Stimulated activated CD4-positive, alpha-beta T cell treated with anti-CD3 and anti-CD28 coated beads, Interleukin-12 subunit alpha, Interleukin-12 subunit beta, amount 100 ng/mL, for 4 hours (primary cell): ENCODE results near the gene MEF2A.

ENCODE experiments used
- DNase-seq: peaks from one replicate; pipeline ENCODE4 v3.0.0-alpha.2; 2020

Gene MEF2A

DNA sequence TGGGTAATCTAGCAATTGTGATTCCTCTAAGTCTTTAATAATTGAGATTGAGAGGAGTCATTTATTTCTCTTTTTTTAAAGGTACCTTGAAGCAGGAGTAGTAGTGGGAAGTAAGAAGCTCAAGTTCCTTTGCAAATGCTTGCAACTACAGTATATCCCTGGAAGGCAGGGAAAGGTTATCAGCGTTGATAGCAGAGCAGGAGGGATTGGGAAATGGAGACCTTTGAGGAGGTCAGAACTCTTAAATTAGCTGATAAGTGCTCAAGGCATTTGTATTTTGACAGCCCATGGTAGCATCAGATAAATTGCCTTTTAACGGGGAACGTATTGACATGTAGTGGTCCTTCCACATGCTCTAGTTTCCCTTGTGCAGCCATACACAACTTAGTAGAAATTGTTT, 47.7 kb downstream of the MEF2A start:
- no peak for DNase-seq

DNA sequence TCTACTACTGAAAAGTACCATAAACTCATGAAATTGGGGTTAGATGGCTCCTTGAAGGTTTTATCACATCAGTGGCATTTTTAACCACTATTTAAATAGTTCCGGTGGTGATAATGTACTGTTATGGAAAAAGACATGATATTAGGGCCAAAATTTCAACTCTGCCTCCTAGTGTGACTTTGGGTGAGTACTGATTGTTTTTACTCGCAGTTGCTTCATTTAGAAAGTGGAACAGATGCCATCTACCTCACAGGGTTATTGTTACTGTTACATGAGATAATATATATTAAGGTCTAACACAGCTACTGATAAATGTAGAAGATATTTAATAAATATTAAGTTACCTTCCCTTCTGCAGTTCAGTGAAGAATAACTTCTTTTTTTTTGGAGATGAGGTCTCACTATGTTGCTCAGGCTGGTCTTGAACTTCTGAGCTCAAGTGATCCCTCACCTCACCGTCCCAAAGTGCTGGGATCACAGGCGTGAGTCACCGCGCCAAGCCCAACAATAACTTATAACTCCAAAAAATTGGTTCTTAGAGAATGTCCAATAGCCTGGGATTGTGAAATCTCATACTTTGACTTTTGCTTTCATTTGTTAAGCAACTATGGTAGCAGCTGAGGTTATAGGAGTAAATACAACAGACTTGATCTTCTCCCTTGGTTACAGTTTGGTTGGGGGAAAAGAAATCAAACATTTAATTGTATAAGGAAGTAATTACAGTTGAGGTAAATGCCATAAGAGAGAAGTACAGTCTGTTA, 48.3 kb downstream of the MEF2A start:
- DNase-seq, result no peak

DNA sequence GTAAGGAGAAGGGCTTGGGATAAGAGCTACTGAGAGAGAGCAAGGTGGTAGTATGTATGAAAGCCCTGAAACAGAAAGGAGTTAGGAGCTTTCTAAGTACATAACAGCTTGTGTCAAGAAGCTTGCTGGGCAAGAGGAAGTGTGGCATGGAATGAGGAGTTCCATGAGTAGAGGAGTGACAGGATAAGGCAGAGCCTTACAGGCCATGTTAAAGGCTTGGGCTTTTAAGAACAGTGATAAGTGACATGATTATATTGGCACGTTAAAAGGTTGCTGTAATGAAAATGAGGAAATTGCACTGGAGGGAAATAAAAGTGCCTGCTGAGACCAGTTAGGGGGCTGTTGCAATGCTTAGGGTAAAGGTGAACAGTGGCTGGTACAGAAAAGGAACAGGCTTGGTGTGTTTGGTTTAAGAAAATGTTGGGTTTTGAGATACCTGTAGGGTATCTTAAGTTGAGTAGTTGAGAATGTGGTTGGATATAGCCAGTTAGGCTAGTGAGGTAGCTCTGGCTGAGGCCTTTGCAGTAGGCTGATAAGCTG, 49.0 kb downstream of the MEF2A start:
- DNase-seq, result no peak

DNA sequence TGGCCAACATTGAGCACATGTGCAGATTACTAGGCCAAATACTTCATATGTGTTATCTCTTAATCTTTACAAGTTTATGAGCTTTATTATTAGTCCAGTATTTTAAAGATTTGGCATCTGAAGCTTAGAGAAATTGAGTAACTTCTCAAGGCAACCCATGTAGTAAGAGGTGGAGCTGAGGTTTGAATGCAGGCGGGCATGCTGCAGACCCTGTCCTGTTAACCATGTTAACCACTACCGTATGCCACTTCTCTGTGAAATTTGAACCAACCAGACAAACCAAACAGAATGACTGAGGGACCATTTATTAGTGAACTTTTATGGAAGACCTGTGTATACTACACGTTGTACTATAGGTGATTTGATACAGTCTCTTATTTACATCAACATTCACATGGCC, 49.7 kb downstream of the MEF2A start:
- no peak for DNase-seq

DNA sequence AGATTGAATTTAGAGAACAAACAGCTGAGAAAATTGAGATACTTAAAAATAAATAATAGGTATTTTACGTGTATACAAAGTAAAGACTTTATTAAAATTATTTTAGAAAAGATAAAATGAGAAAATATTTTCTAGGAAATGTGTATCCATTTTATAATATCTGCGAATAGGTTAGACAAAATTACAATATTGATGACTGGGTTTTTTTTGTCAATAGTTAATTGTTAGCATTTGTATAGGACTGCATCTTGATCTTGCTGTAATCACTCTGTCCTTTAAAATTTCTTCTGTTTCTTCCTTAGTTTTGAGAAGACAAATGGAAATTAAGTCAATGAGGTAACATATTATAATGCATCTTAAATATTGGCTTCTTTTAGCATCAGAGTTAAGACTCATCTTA, 50.3 kb downstream of the MEF2A start:
- DNase-seq, result no peak

DNA sequence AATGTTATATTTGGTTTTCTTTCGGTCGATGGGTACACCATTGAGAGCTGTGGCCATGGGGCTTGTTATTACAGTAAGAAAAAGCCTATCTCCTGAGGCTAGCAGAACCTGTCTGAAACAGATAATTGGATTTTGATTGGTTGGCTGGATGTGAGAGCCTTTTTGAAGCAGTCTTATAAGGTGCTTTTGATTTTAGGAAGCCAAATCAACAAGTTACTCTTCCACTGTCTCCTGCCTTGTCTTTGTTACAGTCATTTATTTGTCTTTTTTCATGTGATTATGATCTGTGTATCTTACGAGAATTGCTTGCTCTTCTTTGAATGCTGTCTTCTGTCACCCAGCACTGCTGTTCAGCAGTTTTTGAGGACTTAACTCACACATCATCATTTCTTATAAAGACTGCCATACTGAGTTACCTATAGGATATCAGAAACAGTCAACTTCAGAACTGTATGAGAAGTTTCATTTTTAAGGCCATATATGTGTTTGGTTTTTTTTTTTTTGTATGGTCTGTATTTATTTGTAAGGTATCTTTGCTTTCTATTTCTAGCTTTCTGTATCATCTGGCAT, 51.1 kb downstream of the MEF2A start:
- DNase-seq, result no peak

DNA sequence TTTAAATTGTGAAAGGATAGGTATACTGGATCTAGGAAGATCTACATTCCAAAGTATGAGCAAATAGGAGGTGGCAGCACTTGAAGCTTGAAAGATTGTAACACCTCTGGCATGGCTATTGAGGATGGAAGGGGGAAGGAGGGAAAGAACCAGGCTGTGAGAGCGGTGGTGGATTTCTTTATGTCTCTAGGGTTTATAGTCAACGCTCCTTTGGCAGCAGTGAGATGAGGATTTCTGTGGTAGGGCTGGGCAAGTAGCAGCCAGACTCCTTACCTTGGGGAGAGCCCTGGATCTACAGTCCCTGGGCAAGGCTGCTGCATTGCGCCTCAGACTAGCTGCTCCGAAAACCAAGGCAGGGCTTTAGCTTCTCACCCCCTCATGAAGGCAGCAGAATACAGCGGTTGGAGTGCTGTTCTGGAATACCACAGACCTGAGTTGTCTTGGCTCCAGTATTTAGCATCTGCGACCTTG, 53.2 kb downstream of the MEF2A start:
- no peak for DNase-seq

DNA sequence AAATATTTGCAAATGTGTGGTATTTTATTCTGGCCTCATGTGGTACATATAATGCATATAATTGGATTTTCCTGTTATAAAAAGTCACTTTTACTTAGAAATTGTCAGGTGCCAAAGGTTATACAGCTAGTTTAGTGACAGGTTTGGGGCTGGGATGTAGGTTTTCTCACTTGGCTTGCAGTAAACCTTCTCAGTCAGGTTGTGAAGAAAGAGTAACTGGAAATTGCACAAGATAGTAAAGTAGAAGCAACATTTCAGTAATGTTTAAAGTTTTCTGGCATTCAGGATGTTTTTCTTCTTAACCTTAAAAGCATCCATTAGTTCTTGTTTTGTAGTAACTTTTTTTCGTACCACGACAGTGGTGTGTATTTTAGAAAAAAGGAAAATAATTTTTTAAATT, 53.9 kb downstream of the MEF2A start:
- DNase-seq, result no peak

DNA sequence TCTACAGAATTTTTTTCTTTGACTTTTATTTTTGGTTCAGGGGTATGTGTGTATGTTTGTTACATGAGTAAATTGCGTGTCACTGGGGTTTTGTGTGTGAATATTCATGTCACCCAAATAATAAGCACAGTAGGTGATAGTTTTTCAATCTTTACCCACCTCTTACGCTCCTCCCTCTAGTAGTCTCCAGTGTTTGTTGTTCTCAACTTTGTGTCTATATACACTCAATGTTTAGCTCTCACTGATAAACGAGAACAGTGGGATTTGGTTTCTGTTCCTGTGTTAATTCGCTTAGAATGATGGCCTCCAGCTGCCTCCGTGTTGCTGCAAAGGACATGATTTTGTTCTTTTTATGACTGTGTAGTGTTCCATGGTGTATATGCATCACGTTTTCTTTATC, 54.4 kb downstream of the MEF2A start:
- DNase-seq, result no peak

DNA sequence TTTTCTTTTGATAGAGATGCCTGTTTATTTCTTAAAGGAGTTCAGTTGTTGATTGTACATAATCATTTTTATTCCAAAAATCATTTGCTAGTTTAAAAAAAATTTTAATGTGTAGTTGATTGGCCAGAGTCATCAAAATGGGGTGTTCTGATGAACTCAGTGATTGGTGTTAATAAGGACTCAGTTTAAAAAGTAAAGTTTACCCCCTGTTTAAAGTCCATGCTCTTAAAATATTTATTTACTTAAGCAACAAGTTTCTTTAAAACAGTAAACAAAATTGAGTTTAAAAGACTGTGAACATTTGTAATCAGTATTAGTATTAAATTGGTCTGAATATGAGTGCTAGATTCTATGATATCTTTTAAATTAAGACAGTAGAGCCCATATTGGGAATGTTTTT, 56.0 kb downstream of the MEF2A start:
- no peak for DNase-seq

DNA sequence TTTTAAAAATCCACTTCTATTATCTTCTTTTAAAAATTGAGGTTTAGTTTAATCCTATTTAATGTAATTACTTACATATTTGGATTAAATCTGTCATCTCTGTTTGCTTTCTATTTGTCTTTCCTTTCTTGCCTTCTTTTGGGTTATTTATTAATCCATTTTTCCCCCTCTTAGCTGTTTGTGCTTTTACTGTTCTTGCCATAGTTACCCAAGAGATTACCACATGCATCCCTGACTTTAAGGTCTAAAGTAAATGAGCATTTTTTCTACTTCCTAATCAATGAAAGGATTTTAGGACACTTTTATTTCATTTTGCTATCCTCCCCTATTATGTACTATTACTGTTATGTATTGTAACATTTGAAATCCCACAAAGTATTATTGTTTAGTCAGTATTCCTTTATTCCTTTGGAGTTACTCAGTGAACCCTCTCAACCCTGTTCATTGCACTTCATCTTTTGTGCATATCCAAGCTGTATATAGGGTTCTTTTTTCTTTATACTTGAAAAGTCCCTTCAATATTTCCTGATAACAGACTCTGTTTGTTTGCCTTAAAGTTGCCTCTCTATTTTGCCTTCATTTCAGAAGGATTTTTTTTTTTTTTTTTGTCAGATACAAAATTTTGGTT, 62.7 kb downstream of the MEF2A start:
- no peak for DNase-seq

DNA sequence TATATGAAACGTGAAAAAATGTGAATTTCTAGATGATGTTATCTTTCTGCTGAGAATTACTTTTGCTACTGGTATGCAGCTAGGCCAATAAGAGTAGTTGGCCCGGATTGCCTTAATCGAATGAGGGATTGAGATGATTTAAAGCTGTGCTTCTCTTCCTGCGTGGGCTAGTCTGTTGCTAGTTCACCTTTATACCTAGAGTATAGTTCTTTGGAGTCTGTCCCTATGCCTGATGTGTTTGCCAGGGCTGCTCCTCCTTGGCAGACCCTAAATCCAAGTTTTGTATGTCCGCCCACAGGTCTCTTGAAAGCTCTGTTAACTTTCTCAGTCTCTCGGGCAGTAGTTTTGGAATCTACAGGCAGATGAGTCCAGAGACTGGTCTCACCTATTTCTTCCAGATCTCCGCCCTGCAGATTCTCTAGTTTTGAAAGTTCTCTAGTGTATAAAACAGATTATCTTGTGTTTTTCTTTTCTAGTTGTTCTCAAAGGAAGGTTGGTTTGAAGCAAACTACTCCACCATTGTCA, 64.9 kb downstream of the MEF2A start:
- DNase-seq, result no peak

DNA sequence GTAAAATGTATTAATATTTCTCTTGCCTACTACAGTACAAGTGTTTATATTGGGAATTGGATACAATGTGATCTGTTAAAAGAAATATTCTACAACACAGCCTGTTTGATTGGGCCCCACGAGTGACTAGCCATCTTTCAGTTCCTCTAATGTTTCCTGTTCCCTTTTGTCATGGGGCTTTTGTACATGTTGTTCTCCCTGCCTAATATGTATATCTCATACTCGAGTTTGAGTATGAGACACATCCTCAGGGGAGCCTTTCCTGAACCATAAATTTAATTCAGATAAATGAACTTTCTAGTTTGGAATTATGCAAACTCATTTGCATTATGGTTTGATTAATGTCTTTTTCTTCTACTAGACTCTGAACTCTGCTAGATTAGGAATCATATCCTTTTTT, 65.5 kb downstream of the MEF2A start:
- DNase-seq, result no peak

DNA sequence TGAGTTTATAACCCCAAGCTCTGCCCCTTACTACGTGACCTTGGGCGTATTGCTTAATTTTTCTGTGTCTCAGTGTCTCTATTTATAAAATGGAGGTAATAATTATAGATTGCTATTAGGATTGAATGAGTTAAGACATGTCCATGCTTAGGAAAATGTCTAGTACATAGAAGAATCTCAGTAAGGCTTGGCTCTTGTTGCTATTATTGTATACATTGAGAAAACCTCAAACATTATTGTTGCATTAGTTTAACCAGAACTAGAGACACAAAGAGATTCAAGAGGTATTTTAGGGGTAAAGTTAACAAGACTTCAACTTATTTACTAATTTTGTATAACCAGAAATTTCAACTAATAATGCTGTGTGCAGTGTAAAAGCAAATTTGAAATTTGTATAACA, 66.7 kb downstream of the MEF2A start:
- no peak for DNase-seq

DNA sequence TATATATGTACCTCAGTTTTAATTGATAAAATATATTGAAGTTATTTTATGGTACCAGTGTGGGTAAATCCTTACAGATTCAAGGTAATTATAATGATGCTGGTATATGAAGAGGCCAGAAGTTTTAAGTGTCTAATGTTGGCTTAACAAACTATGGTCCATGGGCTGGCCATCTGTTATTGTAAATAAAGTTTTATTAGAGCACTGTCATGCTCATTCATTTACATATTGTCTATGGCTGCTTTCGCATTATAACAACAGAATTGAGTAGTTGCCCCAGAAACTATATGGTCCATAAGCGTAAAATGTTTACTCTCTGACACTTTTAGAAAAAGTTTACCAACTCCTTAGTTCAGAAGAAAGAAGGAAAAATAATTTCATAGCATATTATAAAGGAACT, 67.9 kb downstream of the MEF2A start:
- no peak for DNase-seq

DNA sequence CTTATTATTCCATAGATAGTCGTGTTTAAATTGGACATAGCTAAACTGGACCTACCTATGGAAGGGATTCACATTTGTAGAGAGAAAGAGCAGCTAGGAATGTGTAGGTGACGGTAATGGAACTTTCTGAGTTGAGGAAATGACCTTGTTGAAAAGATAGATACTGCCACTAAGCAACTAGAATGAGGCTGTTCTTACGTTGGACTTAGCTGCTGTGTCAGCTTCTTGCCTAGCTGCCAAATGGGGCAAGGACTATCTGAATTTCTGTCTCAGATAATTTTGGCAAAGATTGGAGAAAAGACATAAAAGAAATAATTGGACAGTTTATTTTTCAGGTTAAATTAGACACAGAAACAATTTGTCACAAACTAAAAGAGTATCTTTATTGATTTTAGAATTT, 68.8 kb downstream of the MEF2A start:
- DNase-seq, result no peak

DNA sequence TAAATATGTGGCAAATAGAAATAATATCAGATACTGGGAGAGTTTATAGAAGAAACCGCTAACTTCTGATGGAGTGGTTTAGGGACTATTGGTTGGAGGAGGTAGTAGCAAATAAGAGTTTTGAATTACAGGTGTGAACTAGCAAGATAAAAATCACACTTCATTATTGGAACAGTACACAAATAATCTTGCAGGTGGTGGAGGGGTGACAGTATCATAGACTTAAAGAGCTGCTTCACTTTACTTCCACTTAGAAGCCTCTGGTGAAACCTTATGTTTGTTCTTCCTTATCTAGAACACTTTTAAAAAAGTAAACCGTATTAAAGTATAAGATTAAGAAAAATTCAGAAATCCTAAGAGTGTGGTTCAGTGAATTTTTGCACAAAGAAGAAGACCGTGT, 69.4 kb downstream of the MEF2A start:
- DNase-seq, result no peak

DNA sequence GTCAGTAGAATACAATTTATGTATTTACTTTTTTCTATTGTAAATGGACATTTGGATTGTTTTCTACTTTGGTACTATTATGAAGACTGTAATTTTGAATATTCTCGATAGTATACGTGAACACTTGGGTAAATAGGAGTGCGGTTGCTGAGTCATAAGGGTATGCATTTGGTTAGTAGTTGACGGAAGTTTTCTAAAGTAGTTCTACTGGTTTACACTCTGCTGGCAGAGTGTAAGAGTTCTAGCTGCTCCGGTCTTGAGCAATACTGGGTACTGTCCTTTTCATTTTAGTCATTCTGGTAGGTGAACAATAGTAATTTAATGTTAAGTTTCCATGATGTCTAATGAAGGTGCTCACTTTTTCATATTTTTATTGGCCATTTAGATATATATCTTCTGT, 70.0 kb downstream of the MEF2A start:
- DNase-seq, result no peak

DNA sequence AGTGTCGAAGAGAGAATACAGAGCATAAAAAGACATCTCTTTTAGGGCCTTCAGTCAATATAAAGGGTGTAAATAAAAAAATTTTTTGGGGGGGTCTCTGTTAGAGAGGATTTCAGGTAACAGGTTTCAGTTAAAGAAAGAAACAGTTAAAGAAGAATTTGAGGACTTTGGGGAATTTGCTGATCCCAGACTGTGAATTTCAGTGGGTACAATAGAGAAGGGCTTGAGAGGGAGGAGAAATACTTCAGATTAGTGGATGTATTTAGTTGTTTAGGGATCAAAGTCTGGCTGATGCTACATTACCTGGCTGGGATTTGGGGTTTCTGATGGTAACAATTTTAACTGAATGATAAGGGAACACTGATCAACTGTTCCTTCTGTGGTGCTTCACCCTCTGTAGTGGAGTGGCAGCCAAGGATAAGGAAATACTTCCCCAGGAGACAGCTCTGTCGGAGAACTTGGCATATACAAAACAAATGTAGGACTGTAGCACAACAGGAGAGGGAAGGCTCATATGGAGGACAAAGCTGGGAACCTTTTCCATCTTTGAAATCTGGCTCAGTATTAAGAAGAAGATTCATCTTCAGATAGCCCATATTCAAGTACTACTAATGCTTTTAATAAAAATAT, 79.2 kb downstream of the MEF2A start:
- no peak for DNase-seq

DNA sequence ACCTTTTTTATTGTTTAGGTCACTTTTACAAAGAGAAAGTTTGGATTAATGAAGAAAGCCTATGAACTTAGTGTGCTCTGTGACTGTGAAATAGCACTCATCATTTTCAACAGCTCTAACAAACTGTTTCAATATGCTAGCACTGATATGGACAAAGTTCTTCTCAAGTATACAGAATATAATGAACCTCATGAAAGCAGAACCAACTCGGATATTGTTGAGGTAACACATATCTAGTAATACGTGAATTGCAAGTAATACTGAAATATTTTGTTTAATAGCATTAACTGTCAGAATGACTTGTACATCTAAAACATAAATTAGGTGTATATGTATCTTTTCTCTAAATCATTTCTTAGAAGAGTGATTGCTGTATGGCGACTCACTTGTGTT, 79.8 kb downstream of the MEF2A start:
- DNase-seq, result no peak

DNA sequence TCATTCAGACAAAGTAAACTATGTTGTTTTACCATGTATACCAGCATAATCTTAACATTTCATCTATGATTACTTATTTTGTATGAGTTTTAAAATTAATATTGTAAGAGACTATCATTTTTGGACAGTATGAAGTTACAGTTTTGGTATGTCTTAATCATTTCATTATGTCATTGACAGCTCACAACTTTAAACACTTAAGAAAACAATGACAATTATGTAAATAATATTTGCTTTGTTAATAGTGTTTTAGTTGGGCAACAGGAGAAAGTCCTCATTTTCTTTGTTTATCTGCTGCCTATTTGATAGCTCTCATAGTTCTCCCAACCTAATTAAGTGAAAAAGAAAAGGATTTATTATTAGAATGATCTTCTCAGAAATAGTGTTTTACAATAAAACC, 80.2 kb downstream of the MEF2A start:
- no peak for DNase-seq

DNA sequence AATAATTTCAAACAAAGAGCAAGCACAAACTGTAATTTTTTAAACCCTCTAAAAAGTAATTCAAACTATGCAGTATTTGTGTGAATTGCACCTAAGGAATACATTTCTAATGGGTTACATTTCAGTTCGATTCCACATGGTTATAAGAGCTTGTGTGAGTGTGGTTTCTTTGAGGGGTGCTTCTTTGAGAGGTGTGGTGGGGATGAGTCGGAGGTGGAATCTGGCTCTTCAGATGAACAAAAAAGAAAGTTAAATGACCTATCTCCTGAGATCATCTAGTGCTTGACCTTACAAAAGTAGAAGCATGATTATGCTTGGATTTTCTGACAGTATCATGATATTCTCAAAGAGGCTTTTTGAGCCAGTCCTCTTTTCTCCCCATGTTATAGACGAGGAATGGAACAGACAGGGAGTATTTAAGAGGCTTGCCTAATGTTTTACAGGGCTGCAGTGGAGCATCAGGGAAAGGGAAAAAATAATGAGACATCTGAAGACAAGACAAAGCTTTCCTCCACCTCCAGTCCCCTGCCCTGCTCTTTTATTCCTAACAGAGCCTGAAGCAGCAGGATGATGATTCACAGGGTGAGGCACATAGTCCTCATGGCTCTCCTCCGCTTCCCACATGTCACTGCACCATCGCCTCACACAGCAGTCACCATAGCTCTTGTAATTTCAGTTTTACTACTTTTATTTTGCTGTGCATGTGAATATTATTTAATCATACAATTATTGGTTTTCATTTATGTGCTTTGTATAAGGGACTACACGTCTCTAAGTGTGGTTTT, 85.4 kb downstream of the MEF2A start:
- no peak for DNase-seq

DNA sequence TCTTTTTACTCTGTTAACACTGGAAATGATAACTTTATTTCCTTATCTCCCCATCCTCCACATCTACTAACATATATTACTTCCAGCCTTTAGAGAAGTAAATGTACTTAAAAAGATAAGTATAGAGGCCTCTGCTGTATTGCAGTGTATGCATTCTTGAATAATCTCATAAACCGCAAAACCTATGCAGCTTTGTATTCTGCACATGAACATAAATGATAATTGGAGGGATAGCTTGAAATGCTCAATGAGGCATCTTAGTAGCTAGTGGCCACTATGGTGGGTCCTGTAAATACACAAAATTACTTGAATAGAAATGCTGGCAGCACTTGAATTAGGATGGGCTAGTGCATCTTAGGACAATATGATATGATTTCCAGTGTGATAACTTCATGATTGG, 90.4 kb downstream of the MEF2A start:
- DNase-seq, result no peak
